ENCODE data around the gene B3GALT5.

Gene B3GALT5

DNA sequence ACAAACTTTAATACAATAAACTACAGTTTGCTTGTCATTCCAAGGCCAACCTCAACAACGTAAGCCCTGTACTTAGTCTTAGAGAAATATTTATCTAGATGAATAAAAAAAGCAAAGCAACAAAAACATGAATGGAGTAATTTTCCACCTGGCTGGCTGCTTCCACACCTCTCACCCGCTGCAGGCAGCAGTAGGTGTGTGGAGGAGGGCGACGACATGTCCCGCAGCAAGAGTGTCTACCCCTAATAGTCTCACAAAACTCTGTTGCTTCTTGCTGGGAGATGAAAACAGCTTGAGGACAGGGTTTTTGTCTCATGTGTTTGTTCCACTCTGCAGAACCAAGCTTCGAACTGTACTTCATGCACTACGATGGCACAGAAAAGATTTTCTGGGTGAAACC is 83.5 kb downstream of the B3GALT5 start:
- no peak for DNase-seq (ENCODE audit: low read depth, low spot score)

DNA sequence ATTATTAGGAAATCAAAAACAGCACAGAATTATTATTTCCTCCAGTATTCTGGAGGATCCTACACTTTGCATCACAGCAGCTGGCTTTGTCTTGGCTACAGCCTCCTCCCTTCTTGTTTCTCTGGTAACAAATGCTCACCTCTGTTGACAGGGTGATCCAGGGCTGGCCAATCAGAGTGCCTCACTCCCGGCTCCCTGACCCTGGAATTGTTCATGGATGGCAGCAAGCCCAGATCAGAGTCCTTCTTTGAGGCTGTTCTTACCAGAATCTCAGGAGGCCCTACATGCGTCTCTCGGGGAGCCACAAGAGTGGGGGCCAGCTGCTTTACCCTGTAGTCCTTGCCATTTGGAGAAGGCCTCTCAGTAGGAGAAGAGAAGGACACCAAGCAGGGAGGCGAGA is 83.9 kb downstream of the B3GALT5 start:
- DNase-seq (ENCODE audit: low read depth, low spot score), result no peak

DNA sequence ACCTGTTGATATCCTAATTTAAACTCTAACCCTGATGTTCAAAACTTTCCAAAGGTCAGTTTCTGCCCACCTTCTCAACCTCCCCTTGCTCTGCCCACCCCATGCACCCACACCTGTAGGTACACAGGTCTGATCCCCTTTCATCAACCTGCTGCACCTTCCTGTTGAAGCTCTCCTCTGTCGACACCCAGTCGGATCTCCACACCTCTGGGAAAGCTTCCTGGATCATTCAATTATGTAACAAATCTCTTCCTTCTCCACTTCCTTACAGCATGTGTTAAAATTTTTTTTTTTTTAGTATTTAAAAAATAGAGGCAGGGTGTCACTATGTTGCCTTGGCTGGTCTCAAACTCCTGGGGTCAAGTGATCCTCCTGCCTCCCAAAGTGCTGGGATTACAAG is 87.6 kb downstream of the B3GALT5 start:
- no peak for DNase-seq (ENCODE audit: low read depth, low spot score)

DNA sequence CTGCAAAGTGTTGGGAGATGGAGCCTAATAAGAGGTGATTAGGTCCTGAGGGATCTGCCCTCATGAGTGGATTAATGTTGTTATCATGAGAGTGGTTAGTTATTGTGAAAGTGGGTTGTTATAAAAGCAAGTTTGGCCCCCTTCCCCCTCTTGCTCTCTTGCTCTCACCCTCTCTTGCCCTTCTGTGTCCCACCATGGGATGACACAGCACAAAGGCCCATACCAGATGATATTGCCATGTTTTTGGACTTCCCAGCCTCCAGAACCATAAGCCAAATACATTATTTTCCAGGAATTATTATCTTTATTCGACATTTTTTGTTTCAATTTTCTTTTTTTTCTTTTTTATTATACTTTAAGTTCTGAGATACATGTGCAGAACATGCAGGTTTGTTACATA is 90.8 kb downstream of the B3GALT5 start:
- no peak for DNase-seq (ENCODE audit: low read depth, low spot score)

DNA sequence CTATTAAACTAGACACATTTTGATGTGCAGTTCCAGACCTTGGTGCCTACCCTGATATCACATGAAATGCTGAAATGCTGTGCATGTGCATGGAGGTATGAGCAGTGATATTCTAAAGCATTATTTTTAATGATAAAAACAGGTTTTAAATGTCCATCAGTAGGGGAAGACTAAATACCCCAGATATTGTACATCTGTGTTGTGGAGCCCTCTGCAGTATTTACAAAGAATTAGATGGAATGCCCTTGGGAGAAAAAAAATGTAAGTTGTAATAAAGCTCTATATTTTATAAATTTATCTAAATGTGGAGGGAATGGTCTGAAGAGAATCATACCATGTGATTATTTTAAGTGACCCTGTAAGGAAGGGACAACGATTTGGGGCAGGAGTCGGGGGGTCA is 93.1 kb downstream of the B3GALT5 start:
- DNase-seq (ENCODE audit: low read depth, low spot score), result no peak

GRCh38 chr21:39707316-39707715 is 94.6 kb downstream of the B3GALT5 start:
- DNase-seq (ENCODE audit: low read depth, low spot score), result no peak

DNA sequence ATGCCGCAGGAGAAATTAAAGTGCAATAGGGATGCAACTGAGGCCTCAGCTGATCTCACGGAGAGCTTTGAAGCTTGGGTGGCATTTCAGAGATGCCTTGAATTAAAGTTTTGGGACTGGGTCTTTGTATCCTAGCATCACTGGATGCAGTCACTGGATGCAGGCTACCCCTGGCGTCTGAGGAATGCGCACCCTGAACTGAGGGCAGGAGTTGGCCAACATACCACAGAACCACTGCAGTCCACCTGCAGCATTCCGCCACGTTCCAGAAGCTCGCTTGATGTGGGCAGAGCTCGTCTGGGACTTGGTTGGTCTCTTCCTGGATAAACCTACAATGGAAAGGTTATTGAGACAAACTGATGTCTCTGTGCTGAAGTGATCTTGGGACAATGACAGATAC is 98.1 kb downstream of the B3GALT5 start:
- no peak for DNase-seq (ENCODE audit: low read depth, low spot score)

DNA sequence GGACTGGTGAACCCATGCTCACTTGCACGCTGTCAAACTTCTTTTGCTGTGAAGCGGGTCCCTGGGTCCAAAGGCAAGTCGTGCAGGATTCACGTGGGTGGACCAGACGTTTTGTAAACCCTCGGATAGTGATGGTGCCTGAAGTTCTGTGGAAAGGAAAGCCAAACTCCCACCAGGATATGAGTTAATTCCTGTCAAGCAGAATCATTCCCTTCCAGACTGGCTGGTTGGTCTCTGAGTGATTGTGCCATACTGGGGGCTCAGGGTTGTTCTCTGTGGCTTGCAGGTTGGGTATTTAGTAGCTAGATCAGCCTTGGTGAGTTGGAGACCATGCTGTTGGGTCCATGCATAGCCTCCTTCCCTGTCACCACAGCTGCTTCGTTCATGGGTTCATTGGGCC is 99.5 kb downstream of the B3GALT5 start:
- DNase-seq (ENCODE audit: low read depth, low spot score), result no peak

DNA sequence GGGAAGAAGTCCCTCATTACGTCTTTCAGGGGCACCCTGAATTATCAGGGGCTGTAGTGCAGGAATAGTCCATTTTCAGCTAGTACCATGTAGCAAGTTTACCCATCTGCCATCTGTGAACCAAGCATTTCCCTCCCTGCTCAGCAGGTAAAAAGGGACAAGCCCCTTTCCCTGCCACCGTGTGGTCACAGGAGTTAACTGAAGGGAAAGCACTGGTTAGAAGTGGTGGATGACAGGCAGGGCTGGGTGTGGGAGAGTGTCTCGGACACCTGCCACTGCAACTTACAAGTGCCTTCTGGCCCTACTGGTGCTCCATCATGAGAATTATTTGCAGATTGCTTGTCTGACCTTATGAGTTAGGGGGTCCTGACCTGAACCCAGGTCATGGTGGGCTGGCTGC is 100.2 kb downstream of the B3GALT5 start:
- DNase-seq (ENCODE audit: low read depth, low spot score), result no peak

DNA sequence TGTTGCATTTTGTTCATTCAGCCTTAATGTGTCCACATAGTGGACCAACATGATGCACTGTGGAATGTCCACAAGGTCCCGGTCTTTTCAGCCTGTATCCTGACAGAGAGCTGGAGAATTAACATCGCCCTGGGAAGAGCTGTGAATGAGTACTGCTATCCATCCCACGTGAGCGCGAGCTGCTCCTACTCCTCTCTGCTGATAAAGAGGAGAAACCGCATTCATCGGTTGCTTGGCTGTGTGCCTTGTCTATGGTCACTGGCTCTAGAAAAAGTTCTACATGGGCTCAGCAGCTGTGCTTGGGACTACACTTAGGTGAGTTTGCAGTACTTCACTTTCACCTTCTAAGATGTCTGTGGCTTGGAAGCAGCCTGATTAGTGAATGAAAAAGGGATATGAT is 101.2 kb downstream of the B3GALT5 start:
- no peak for DNase-seq (ENCODE audit: low read depth, low spot score)

DNA sequence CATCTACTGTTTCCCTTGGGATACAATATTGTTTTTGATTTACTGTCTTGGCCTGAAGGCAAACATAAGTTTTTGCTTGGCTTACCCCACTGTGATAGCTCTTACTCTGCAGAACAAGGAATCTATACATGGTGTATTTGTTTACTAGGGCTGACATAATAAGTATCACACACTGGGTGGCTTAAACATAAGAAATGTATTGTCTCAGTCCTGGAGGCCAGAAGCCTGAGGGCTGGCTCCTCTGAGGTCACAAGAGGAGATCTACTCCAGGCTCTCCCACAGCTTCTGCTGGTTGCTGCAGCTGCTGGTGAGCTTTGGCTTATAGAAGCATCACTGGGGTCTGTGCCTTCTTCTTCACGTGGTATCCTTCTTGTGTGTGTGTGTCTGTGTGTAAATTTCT is 101.6 kb downstream of the B3GALT5 start:
- no peak for DNase-seq (ENCODE audit: low read depth, low spot score)

DNA sequence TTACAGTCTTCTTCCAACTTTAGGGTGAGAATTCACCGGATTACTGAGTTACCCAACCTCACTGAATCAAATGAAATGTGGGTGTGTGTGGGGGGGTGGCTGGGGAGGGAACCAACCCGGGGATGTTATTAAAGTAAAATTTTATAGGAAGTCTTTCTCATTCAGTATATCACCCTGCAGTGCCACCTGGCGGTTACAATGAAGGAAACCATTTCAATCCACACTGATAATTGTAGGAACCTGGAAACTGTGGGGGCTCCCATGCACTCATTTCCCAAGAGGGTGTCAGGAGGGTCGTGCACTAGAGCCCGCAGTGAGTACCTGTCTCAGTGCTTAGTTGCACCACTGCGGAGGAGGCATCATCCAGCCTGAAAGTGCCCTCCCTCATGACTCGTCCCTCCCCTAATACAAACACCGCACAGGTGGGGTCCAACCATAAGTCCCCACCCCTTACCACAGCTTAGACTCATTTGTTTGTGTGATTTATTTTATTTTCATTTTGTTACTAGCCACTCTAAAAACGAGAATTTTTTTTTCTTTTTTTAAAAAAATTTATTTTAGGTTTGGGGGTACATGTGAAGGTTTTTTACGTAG is 103.2 kb downstream of the B3GALT5 start:
- DNase-seq (ENCODE audit: low read depth, low spot score), result no peak

DNA sequence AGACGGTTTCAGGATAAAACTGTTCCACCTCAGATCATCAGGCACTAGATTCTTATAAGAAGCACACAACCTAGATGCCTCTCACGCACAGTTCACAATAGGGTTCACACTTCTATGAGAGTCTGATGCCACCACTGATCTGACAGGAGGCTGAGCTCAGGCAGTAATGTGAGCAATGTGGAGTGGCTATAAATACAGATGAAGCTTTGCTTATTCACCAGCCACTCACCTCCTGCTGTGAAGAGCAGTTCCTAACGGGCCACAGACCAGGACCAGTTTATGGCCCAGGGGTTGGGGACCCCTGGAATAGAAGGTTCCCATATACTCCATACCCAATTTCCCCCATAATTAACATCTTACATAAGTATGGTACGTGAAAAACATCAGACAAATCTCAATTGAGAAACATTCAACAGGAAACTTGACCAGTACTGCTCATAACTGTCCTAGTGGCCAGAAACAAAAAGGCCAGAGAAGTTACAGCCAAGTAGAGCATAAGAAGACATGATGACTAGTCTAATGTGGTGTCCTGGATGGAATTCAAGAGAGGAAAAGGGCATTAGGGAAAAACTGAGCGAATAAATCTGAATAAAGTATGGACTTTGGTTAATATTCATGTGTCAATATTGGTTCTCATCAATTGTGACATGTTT is 107.5 kb downstream of the B3GALT5 start:
- DNase-seq (ENCODE audit: low read depth, low spot score), result no peak

- DNase-seq (ENCODE audit: low read depth, low spot score), result no peak
Measured at GRCh38 chr21:39721885-39722284, 109.1 kb downstream of the B3GALT5 start.
